ENCODE data around the gene RELN.

GRCh38 chr7:103636153-103636552 lies 353.3 kb downstream of the RELN start:
- no peak for TF ChIP-seq ZNF384 (IDR thresholded peaks at IDR 0.05)
- TF ChIP-seq TARDBP (IDR thresholded peaks at IDR 0.05): no peak
- no peak for TF ChIP-seq HDGF (IDR thresholded peaks at IDR 0.05; ENCODE audit: borderline replicate concordance)
- TF ChIP-seq BHLHE40 (IDR thresholded peaks at IDR 0.05; ENCODE audit: borderline replicate concordance): no peak
- no peak for TF ChIP-seq FOXK2 (IDR thresholded peaks at IDR 0.05)
- TF ChIP-seq LEF1 (IDR thresholded peaks at IDR 0.05; ENCODE audit: borderline replicate concordance): no peak
- no peak for TF ChIP-seq SUZ12 (IDR thresholded peaks at IDR 0.05)
- no peak for TF ChIP-seq FOXM1 (IDR thresholded peaks at IDR 0.05; ENCODE audit: borderline replicate concordance)
- no peak for TF ChIP-seq CTBP1 (IDR thresholded peaks at IDR 0.05; ENCODE audit: borderline replicate concordance)

All from HEK293T (cell line).